SK-N-SH treated with all-trans-retinoic acid at 6 μM for 48 hours (cell line): ENCODE results near the gene FBLN7.

Experiments used
- CSDC2 ChIP-seq: fragments of 250-450 bp; sonication (Bioruptor Pico); IDR thresholded peaks from 2 replicates; pipeline ENCODE4 v1.5.0; 2020; ENCODE audit warnings: mild to moderate bottlenecking, moderate library complexity
- ESRRG ChIP-seq: fragments of 250-450 bp; sonication (Bioruptor Pico); IDR thresholded peaks from 2 replicates; pipeline ENCODE4 v1.6.1; 2021; ENCODE audit warnings: mild to moderate bottlenecking
- GLIS3 ChIP-seq: fragments of 250-450 bp; sonication (Bioruptor Pico); IDR thresholded peaks from 2 replicates; pipeline ENCODE4 v1.5.0; 2020; ENCODE audit warnings: mild to moderate bottlenecking, moderate library complexity
- ISL1 ChIP-seq: fragments of 250-450 bp; sonication (Bioruptor Pico); IDR thresholded peaks from 2 replicates; pipeline ENCODE4 v2.1.2; 2022; ENCODE audit warnings: mild to moderate bottlenecking, moderate library complexity
- PPARA ChIP-seq: fragments of 250-450 bp; sonication (Bioruptor Pico); IDR thresholded peaks from 2 replicates; pipeline ENCODE4 v1.5.0; 2020; ENCODE audit warnings: mild to moderate bottlenecking, borderline replicate concordance
- SNAI2 ChIP-seq: fragments of 250-450 bp; sonication (Bioruptor Pico); IDR thresholded peaks from 2 replicates; pipeline ENCODE4 v1.5.0; 2020; ENCODE audit warnings: mild to moderate bottlenecking, moderate library complexity
- ZFP30 ChIP-seq: fragments of 450-650 bp; formaldehyde crosslinking; IDR thresholded peaks from 2 replicates; pipeline ENCODE4 v1.5.0; 2022; ENCODE audit warnings: mild to moderate bottlenecking, moderate library complexity
- ZNF565 ChIP-seq: fragments of 450-650 bp; formaldehyde crosslinking; conservative IDR thresholded peaks from 2 replicates; pipeline ENCODE4 v1.5.0; 2020; ENCODE audit warnings: low read depth, mild to moderate bottlenecking, moderate library complexity
- TF ChIP-seq, protein P1 (sequence below): fragments of 250-450 bp; sonication (Bioruptor Pico); IDR thresholded peaks from 2 replicates; pipeline ENCODE4 v1.8.0; 2020; ENCODE audit warnings: mild to moderate bottlenecking, moderate library complexity, borderline replicate concordance
- TF ChIP-seq, protein P2 (sequence below): fragments of 250-450 bp; sonication (Bioruptor Pico); IDR thresholded peaks from 2 replicates; pipeline ENCODE4 v1.5.1; 2021; ENCODE audit warnings: mild to moderate bottlenecking, moderate library complexity

DNA sequence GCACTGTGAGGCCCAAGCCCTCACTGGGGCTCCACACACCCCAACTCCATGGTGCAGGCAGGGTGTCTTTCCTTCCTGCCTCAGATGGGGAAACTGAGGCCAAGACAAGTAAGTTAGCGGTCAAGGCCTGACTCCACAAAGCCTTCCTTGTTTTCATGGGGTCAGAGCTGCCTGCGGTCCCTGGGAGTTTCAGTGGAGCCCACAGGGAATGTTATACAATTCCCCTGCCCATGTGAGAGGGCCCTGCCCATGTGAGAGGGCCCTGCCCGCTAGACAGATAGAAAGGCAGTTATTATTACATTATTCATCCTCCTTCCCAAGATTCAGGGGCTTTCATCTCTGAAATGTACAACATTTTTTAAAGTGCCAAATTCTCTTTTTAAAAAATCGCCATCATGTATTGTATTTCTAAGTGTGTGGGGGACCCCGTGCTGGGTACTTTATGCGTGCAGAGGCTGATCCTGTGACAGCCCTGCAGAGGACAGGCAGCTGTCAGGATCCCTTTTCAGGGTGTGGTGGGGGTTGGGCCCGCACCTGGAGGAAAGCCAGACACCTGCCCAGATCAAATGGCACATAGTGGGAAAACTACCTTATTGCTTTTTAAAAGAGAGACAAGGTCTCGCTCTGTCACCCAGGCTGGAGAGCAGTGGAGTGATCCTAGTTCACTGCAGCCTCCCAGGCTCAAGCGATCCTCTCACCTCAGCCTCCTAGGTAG lies 23.4 kb downstream of the FBLN7 start:
- TF ChIP-seq, protein P1, sequence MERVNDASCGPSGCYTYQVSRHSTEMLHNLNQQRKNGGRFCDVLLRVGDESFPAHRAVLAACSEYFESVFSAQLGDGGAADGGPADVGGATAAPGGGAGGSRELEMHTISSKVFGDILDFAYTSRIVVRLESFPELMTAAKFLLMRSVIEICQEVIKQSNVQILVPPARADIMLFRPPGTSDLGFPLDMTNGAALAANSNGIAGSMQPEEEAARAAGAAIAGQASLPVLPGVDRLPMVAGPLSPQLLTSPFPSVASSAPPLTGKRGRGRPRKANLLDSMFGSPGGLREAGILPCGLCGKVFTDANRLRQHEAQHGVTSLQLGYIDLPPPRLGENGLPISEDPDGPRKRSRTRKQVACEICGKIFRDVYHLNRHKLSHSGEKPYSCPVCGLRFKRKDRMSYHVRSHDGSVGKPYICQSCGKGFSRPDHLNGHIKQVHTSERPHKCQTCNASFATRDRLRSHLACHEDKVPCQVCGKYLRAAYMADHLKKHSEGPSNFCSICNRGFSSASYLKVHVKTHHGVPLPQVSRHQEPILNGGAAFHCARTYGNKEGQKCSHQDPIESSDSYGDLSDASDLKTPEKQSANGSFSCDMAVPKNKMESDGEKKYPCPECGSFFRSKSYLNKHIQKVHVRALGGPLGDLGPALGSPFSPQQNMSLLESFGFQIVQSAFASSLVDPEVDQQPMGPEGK (CRISPR knock-in tag), result no peak
- TF ChIP-seq ISL1 (no peak), CSDC2 (no peak), ZFP30 (CRISPR knock-in tag) (no peak), ZNF565 (CRISPR knock-in tag) (no peak), GLIS3 (CRISPR knock-in tag) (no peak), SNAI2 (CRISPR knock-in tag) (no peak), PPARA (CRISPR knock-in tag) (no peak), ESRRG (CRISPR knock-in tag) (no peak)
- TF ChIP-seq, protein P2, sequence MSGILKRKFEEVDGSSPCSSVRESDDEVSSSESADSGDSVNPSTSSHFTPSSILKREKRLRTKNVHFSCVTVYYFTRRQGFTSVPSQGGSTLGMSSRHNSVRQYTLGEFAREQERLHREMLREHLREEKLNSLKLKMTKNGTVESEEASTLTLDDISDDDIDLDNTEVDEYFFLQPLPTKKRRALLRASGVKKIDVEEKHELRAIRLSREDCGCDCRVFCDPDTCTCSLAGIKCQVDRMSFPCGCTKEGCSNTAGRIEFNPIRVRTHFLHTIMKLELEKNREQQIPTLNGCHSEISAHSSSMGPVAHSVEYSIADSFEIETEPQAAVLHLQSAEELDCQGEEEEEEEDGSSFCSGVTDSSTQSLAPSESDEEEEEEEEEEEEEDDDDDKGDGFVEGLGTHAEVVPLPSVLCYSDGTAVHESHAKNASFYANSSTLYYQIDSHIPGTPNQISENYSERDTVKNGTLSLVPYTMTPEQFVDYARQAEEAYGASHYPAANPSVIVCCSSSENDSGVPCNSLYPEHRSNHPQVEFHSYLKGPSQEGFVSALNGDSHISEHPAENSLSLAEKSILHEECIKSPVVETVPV (CRISPR knock-in tag), result no peak
